ENCODE data around the gene BASP1.
"Not testable (repeated sequence)": the region's sequence is repeated elsewhere in the genome, so short reads cannot be mapped to it uniquely, and the experiment has no call there.

The BASP1 gene

GRCh38 chr5:17309462-17309861, 92.0 kb downstream of the BASP1 start:
- no peak for DNase-seq (ENCODE audit: low read depth in 2 of 2)
- no peak for TF ChIP-seq CTCF (IDR thresholded peaks at IDR 0.05; ENCODE audit: low read depth, low read length)
- no peak overlapping the region for H3K4me3 ChIP-seq (replicated peaks in 1 of 2; ENCODE audit: low read depth in 2 of 2, low read length in 2 of 2)

- not testable (repeated sequence) for DNase-seq (ENCODE audit: low read depth in 2 of 2); H3K4me3 ChIP-seq (replicated peaks in 1 of 2; ENCODE audit: low read depth in 2 of 2, low read length in 2 of 2)
Measured at GRCh38 chr5:17310502-17310901, 93.1 kb downstream of the BASP1 start.

GRCh38 chr5:17311811-17312210, 94.4 kb downstream of the BASP1 start:
- not testable (repeated sequence) for H3K4me3 ChIP-seq (replicated peaks in 1 of 2; ENCODE audit: low read depth in 2 of 2, low read length in 2 of 2); DNase-seq (ENCODE audit: low read depth in 2 of 2)

GRCh38 chr5:17312358-17312757, 94.9 kb downstream of the BASP1 start:
- H3K4me3 ChIP-seq (replicated peaks in 1 of 2; ENCODE audit: low read depth in 2 of 2, low read length in 2 of 2), result no peak overlapping the region
- DNase-seq (ENCODE audit: low read depth in 2 of 2), result no peak
- TF ChIP-seq CTCF (IDR thresholded peaks at IDR 0.05; ENCODE audit: low read depth, low read length), result no peak

GRCh38 chr5:17314907-17315471, 97.6 kb downstream of the BASP1 start:
- peak; percentile 39 to 56 for DNase-seq (ENCODE audit: low read depth in 2 of 2)
- no peak overlapping the region for H3K4me3 ChIP-seq (replicated peaks in 1 of 2; ENCODE audit: low read depth in 2 of 2, low read length in 2 of 2)
- no peak for TF ChIP-seq CTCF (IDR thresholded peaks at IDR 0.05; ENCODE audit: low read depth, low read length)

- H3K4me3 ChIP-seq (replicated peaks in 1 of 2; ENCODE audit: low read depth in 2 of 2, low read length in 2 of 2), result no peak overlapping the region
- TF ChIP-seq CTCF (IDR thresholded peaks at IDR 0.05; ENCODE audit: low read depth, low read length), result no peak
- peak; percentile 60 to 82 for DNase-seq (ENCODE audit: low read depth in 2 of 2)
Measured at GRCh38 chr5:17315710-17316221, 98.3 kb downstream of the BASP1 start.

- no peak overlapping the region for H3K4me3 ChIP-seq (replicated peaks in 1 of 2; ENCODE audit: low read depth in 2 of 2, low read length in 2 of 2)
- TF ChIP-seq CTCF (IDR thresholded peaks at IDR 0.05; ENCODE audit: low read depth, low read length), result no peak
- peak; percentile 17 to 45 for DNase-seq (ENCODE audit: low read depth in 2 of 2)
Measured at GRCh38 chr5:17316970-17317459, 99.6 kb downstream of the BASP1 start.

GRCh38 chr5:17317473-17317872, 100.0 kb downstream of the BASP1 start:
- peak in 1 of 2 donors; percentile 19 for DNase-seq (ENCODE audit: low read depth in 2 of 2)
- H3K4me3 ChIP-seq (replicated peaks in 1 of 2; ENCODE audit: low read depth in 2 of 2, low read length in 2 of 2), result no peak overlapping the region
- TF ChIP-seq CTCF (IDR thresholded peaks at IDR 0.05; ENCODE audit: low read depth, low read length), result no peak

GRCh38 chr5:17319095-17319494, 101.7 kb downstream of the BASP1 start:
- not testable (repeated sequence) for H3K4me3 ChIP-seq (replicated peaks in 1 of 2; ENCODE audit: low read depth in 2 of 2, low read length in 2 of 2); DNase-seq (ENCODE audit: low read depth in 2 of 2)

Measured in cardiac fibroblast (primary cell).